ENCODE results near the gene CERK.

DNA sequence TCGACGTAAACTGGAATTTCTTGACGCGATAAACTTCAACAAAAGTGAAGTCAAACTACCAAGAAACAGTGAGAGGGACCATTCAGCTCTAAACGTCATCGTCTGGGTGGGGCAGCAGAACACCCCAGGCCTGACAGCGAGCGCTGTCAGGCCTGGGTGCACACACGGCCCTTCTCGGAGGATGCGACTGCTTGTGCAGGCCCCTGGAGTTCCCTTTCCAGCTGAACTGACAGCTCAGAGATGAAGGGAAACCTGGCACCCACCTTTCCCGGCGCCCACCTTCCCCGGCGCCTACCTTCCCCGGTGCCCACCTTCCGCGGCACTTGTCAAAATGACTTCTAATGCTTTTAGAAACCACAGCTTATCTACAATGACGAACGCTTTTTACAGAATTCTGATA, 47.9 kb downstream of the CERK start:
- no peak for TF ChIP-seq IRF1 (CRISPR knock-in tag; IDR thresholded peaks at IDR 0.05)
- TF ChIP-seq NFE2L1 (CRISPR knock-in tag; IDR thresholded peaks at IDR 0.05), result no peak
- TF ChIP-seq, protein P1, sequence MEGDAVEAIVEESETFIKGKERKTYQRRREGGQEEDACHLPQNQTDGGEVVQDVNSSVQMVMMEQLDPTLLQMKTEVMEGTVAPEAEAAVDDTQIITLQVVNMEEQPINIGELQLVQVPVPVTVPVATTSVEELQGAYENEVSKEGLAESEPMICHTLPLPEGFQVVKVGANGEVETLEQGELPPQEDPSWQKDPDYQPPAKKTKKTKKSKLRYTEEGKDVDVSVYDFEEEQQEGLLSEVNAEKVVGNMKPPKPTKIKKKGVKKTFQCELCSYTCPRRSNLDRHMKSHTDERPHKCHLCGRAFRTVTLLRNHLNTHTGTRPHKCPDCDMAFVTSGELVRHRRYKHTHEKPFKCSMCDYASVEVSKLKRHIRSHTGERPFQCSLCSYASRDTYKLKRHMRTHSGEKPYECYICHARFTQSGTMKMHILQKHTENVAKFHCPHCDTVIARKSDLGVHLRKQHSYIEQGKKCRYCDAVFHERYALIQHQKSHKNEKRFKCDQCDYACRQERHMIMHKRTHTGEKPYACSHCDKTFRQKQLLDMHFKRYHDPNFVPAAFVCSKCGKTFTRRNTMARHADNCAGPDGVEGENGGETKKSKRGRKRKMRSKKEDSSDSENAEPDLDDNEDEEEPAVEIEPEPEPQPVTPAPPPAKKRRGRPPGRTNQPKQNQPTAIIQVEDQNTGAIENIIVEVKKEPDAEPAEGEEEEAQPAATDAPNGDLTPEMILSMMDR (IDR thresholded peaks at IDR 0.05), result no peak
- TF ChIP-seq SP1 (CRISPR knock-in tag; conservative IDR thresholded peaks at IDR 0.05), result no peak

All from WTC11 (cell line).